DMS114 treated with DMSO at 0.1 percent for 48 hours (cell line): Measurements from ENCODE around the gene C11orf71.

ENCODE experiments used
- DNase-seq: peaks from one replicate; lab custom pipeline; 2025; ENCODE audit not compliant: unreplicated experiment; lab: John Stamatoyannopoulos, UW

C11orf71 gene

GRCh38 chr11:114400216-114400914 is at the start of gene C11orf71, which contains the start of gene RBM7:
Gene C11orf71, minus strand, starts transcription at chr11:114400511. Its CDS starts 180 bp downstream, at chr11:114400331.
Gene RBM7, plus strand, starts transcription at chr11:114400666. Its CDS starts 6 bp downstream, at chr11:114400672.
- peak; percentile 75 for DNase-seq

DNA sequence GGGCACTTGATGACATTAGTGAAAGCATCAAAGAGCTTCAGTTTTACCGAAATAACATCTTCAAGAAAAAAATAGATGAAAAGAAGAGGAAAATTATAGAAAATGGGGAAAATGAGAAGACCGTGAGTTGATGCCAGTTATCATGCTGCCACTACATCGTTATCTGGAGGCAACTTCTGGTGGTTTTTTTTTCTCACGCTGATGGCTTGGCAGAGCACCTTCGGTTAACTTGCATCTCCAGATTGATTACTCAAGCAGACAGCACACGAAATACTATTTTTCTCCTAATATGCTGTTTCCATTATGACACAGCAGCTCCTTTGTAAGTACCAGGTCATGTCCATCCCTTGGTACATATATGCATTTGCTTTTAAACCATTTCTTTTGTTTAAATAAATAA is 49.5 kb upstream of the C11orf71 start:
- DNase-seq, result no peak

- DNase-seq, result no peak
Observed at GRCh38 chr11:114448749-114449482, 48.6 kb upstream of the C11orf71 start.

GRCh38 chr11:114447892-114448291 is 47.6 kb upstream of the C11orf71 start:
- no peak for DNase-seq

GRCh38 chr11:114447444-114447843 is 47.1 kb upstream of the C11orf71 start:
- DNase-seq, result no peak

- no peak for DNase-seq
Observed at GRCh38 chr11:114442536-114442935, 42.2 kb upstream of the C11orf71 start.

- no peak for DNase-seq
Observed at GRCh38 chr11:114441921-114442320, 41.6 kb upstream of the C11orf71 start.

GRCh38 chr11:114440971-114441763 is 40.9 kb upstream of the C11orf71 start:
- DNase-seq, result no peak

DNA sequence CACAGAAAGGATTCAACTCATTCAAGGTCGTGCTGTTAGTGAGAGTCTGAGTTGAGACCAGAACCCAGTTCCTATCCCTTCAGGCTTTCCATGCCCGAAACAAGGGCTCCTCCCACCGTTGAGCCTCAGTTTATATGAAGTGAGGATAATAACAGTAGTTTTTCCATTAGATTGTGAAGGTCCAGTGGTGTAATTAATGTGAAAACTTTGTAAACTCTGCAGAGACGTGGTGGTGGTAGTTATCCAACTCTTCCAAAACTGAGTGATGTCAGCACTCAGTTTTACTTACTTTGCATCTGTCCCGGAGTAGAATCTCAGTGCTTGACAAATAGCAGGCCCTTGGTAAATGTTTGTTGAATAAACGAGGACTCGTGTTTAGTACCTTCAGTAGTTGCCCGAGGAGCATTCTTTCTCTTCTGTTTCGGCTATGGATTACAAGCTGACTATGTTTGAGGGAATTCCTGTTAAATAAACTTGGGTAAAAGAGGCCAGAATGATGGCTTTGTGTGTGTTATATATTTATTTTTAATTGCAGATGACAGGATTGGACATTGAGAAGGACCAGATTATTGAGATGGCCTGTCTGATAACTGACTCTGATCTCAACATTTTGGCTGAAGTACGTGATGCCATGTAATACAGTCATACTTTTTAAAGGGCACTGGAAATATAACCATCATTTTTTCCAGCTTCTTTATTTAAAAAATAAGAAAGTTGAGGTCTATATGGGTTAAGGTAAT is 40.0 kb upstream of the C11orf71 start:
- no peak for DNase-seq

GRCh38 chr11:114439229-114440120 is 39.2 kb upstream of the C11orf71 start, which contains the start of gene REXO2:
Gene REXO2, plus strand, starts transcription at chr11:114439467. Its CDS starts 62 bp downstream, at chr11:114439529.
- DNase-seq, result peak; percentile 77

GRCh38 chr11:114438303-114438702 is 38.0 kb upstream of the C11orf71 start:
- no peak for DNase-seq

- no peak for DNase-seq
Observed at GRCh38 chr11:114433376-114433775, 33.1 kb upstream of the C11orf71 start.

DNA sequence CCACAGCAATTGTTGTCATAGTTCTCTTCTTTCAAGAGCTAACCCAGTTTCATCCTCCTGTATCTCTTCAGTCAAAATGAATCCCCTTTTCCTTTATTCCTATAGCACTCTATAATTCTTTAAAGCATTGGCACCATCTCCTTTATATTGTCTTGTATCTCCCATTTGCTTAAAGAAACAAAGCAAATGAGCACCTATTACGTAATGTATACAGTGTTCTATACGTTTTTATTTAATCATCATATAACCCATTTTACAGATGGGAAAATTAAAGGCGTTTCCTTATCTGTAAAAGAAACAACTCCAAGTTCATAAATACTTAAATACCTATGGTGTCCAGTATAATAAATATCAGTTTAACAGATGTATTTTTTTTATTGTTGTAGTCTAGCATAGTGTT is 32.6 kb upstream of the C11orf71 start:
- no peak for DNase-seq

DNA sequence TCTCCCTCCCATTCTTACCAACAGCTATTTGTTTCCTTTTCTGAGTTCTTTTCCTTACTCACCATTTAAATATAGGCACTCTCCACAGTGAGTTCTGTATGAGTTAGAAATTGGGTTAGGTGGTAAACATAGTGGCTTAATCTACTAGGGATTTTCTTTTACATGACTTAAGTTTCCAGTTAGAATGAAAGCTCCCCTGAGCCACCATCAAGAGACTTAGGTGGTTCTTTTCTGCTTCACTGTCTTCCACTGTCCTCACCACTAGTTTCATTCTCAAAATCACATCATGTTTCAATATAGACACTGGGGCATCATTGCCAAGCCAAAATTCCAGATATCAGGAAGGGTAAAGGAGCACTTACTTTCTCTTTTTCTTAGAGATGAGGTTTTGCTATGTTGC is 30.0 kb upstream of the C11orf71 start:
- no peak for DNase-seq

DNA sequence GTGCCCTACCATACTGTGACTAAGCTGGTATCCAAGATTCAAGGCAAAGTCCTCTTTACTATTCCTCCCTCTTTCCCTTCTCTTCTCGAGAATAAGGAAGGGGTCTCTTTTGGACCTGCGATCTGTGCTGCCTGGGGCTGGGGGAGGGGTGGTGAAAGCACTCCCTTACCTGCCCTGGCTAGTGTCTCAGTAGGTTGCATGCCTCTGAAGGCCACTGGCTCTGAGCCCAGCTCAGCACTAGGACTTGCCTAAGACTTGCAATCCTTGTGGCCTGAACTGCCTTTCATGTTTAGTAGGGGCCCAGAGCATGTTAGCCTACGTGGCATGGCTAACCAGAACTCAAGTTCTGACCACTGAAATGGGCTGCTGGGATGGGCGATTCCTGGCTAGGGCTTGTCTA is 26.0 kb upstream of the C11orf71 start:
- DNase-seq, result no peak

GRCh38 chr11:114416441-114416961 is 16.2 kb upstream of the C11orf71 start:
- DNase-seq, result no peak

DNA sequence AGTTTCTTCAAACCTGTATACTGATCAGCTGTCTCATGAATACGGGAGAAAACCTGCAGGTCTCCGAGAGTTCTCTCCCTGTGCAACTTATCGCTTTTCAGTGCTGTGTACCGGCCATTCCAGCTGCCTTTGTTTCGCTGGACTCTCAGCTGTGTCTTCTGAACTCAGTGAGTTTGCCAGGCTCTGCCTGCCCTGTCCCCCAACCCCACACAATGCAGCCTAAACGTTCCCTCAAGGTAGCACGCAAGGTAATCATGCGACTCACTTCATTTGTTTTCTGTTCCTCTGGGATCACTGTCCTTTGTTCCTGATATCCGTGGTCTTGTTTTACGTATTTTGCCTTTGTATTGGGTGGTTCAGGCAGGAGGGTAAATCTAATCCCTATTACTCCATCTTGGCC is 13.6 kb upstream of the C11orf71 start:
- no peak for DNase-seq

- no peak for DNase-seq
Observed at GRCh38 chr11:114412946-114413345, 12.6 kb upstream of the C11orf71 start.

GRCh38 chr11:114401311-114401710 is 1.0 kb upstream of the C11orf71 start:
- no peak for DNase-seq

GRCh38 chr11:114400915-114401223 is 558 bp upstream of the C11orf71 start:
- no peak for DNase-seq
